ENCODE measurements around the gene RNF151.

RNF151 gene

GRCh38 chr16:1920727-1921171, 45.9 kb upstream of the RNF151 start:
- H3K4me3 ChIP-seq (ENCODE audit: low read depth, low read length), result no peak overlapping the region
- TF ChIP-seq CTCF (IDR thresholded peaks at IDR 0.05; ENCODE audit: low read depth, low read length), result no peak
- no peak for DNase-seq (ENCODE audit: low read depth, low spot score)
- in situ Hi-C loops (cut with HindIII; ENCODE audit: low sequenced_read_pairs), result no loop called here

GRCh38 chr16:1922357-1922756, 44.3 kb upstream of the RNF151 start:
- TF ChIP-seq CTCF (IDR thresholded peaks at IDR 0.05; ENCODE audit: low read depth, low read length), result no peak
- in situ Hi-C loops (cut with HindIII; ENCODE audit: low sequenced_read_pairs), result no loop called here
- no peak for DNase-seq (ENCODE audit: low read depth, low spot score)
- H3K4me3 ChIP-seq (ENCODE audit: low read depth, low read length), result no peak overlapping the region

DNA sequence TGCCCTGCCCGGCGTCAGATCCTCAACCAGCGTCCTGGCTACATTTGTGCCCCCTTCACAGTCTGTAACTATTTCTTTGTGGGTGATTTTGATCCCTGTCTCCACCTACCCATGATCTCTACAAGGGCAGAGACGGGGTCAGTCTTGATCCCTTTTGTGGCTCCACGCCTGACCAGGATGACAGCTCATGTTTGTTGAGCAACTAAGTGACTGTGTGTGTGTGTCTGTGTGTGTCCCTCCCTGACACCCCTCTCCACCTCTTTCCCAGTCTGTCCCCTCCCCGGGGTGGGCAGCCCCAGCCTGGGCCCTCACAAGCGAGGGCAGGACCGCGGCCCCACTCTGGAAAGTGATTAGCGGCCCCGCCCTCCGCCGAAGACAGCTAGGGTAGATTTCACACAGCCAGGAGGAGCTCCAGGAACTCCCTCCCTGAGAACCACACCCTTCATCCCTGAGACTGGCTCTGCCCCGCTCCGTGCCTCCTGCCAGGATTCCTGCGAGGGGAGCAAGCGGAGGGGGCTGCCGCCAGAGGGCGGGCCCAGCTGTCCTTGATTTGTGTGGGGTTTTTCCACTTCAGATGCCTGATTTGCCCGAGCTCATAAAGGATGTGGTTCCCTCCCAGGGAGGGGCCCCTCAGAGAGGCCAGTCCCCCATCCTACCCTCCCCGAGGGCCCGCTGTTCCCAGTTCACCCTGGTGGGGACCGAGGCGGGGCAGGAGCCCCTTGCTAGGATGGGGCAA, 43.2 kb upstream of the RNF151 start:
- TF ChIP-seq CTCF (IDR thresholded peaks at IDR 0.05; ENCODE audit: low read depth, low read length), result peak; percentile 53
- DNase-seq (ENCODE audit: low read depth, low spot score), result no peak
- in situ Hi-C loops (cut with HindIII; ENCODE audit: low sequenced_read_pairs), result no loop called here
- no peak overlapping the region for H3K4me3 ChIP-seq (ENCODE audit: low read depth, low read length)

- no peak for DNase-seq (ENCODE audit: low read depth, low spot score)
- H3K4me3 ChIP-seq (ENCODE audit: low read depth, low read length), result no peak overlapping the region
- in situ Hi-C loops (cut with HindIII; ENCODE audit: low sequenced_read_pairs), result no loop called here
- TF ChIP-seq CTCF (IDR thresholded peaks at IDR 0.05; ENCODE audit: low read depth, low read length), result no peak
Observed at GRCh38 chr16:1924095-1924494, 42.6 kb upstream of the RNF151 start.

DNA sequence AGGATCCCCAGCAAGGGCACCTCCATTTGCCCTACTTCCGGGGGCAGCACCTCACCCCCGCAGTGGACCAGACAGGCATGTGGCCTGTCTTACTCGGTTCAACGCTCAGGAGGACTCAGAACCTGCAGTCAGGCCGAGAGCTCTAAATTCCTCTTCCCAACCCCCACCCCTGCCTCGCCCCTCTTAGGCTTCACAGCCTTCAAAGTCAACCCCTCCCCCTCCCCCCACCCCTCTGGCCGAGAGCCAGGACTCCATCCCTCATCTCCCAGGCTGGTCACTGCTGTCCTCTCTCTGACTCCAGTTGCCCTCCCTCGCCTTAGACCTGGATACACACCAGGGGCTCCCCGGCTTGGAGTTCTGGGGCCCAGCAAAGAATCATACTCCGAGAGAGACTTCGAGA, 40.4 kb upstream of the RNF151 start:
- no peak for DNase-seq (ENCODE audit: low read depth, low spot score)
- no peak overlapping the region for H3K4me3 ChIP-seq (ENCODE audit: low read depth, low read length)
- in situ Hi-C loops (cut with HindIII; ENCODE audit: low sequenced_read_pairs), result no loop called here
- TF ChIP-seq CTCF (IDR thresholded peaks at IDR 0.05; ENCODE audit: low read depth, low read length), result no peak

- no peak for TF ChIP-seq CTCF (IDR thresholded peaks at IDR 0.05; ENCODE audit: low read depth, low read length)
- no peak for DNase-seq (ENCODE audit: low read depth, low spot score)
- H3K4me3 ChIP-seq (ENCODE audit: low read depth, low read length), result peak overlapping the region; percentile 41
- in situ Hi-C loops (cut with HindIII; ENCODE audit: low sequenced_read_pairs), result no loop called here
Observed at GRCh38 chr16:1929105-1929504, 37.6 kb upstream of the RNF151 start.

Measured in astrocyte of the spinal cord (primary cell).